ENCODE data around the gene ID3. TPM values are rescaled to one million over a fixed set of nuclear protein-coding genes. Genes with fewer than 3 reads are reported as not detected.
A peak's percentile ranks its signal among the peaks of the same experiment; 100 is the strongest.

Gene ID3
- total and polyA plus RNA-seq, 9 of the 15 experiments (the other 6 are each of a cell fraction or from before 2014, with no cell fraction given), result 6.8 to 59.8 (median 23.5) TPM

GRCh38 chr1:23559136-23559984 is at the start of gene ID3 (continued):
- TF ChIP-seq AFF4 (CRISPR knock-in tag; IDR thresholded peaks at IDR 0.05) (peak; percentile 79; the same call in 1 of the 2 replicates), ZNF449 (CRISPR knock-in tag; IDR thresholded peaks at IDR 0.05) (no peak), SRSF7 (optimal IDR thresholded peaks at IDR 0.05; ENCODE audit: low read depth, low read length) (no peak), MGA (IDR thresholded peaks at IDR 0.05) (peak; percentile 55; the same call in 1 of the 2 replicates), SRF (CRISPR knock-in tag; IDR thresholded peaks at IDR 0.05) (peak in 1 of 2 experiments; percentile 47; a peak in 1 of 4 replicates), E2F6 (IDR thresholded peaks at IDR 0.05; ENCODE audit: borderline replicate concordance in 1 of 2, extremely low read depth in 1 of 2, insufficient read depth in 1 of 2, insufficient read length in 1 of 2, low read depth in 1 of 2, low read length in 1 of 2, poor library complexity in 1 of 2, severe bottlenecking in 1 of 2) (peak in 1 of 2 experiments; percentile 83)
